GM19193 (cell line): ENCODE measurements around the gene OLIG2.

Experiments
- POLR2A ChIP-seq: IDR thresholded peaks from 4 replicates; pipeline ENCODE4 v1.6.1; 2011; ENCODE audit not compliant: insufficient read depth, insufficient read length; ENCODE audit errors: extremely low read depth

The OLIG2 gene

GRCh38 chr21:33063907-33064622 lies 38.3 kb downstream of the OLIG2 start:
- TF ChIP-seq POLR2A, result no peak

- TF ChIP-seq POLR2A, result no peak
Measured at GRCh38 chr21:33064623-33065390, 39.1 kb downstream of the OLIG2 start.

- no peak for TF ChIP-seq POLR2A
Measured at GRCh38 chr21:33067043-33067442, 41.3 kb downstream of the OLIG2 start.

- no peak for TF ChIP-seq POLR2A
Measured at GRCh38 chr21:33067457-33067856, 41.7 kb downstream of the OLIG2 start.

- TF ChIP-seq POLR2A, result no peak
Measured at GRCh38 chr21:33069243-33069642, 43.5 kb downstream of the OLIG2 start.

- TF ChIP-seq POLR2A, result no peak
Measured at GRCh38 chr21:33069645-33069993, 43.9 kb downstream of the OLIG2 start.

GRCh38 chr21:33069994-33070743 lies 44.4 kb downstream of the OLIG2 start, which contains the start of gene OLIG1:
TSS of gene OLIG1 (plus strand) at chr21:33070141. CDS start at chr21:33070247, 106 bp downstream.
- no peak for TF ChIP-seq POLR2A

- TF ChIP-seq POLR2A, result no peak
Measured at GRCh38 chr21:33070744-33070997, 44.9 kb downstream of the OLIG2 start.

GRCh38 chr21:33070998-33071769 lies 45.4 kb downstream of the OLIG2 start:
- TF ChIP-seq POLR2A, result no peak

GRCh38 chr21:33071770-33072306 lies 46.1 kb downstream of the OLIG2 start:
- no peak for TF ChIP-seq POLR2A

GRCh38 chr21:33073636-33074035 lies 47.9 kb downstream of the OLIG2 start:
- no peak for TF ChIP-seq POLR2A

GRCh38 chr21:33075128-33075527 lies 49.4 kb downstream of the OLIG2 start:
- TF ChIP-seq POLR2A, result no peak

- TF ChIP-seq POLR2A, result no peak
Measured at GRCh38 chr21:33075596-33076195, 50.0 kb downstream of the OLIG2 start.

GRCh38 chr21:33076600-33077329 lies 51.0 kb downstream of the OLIG2 start:
- TF ChIP-seq POLR2A, result no peak
